ENCODE data around the gene ADAMTS6.

Gene ADAMTS6

DNA sequence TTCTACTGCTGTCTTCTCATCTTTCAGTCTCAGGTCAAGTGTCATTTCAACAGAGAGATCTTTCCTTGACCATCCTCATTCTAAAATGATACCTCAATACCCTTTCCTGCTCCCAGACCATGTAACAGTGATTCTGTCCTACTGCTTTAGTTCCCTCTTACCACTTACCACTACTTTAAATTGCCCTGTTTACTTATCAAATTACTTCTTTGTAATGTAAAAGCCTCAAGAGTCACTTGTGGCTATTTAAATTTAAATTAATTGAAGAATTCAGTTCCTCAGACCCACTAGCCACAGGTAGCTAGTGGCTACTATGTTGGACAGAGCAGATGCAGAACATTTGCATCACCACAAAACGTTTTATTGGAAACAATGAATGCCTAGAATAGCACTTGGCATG lies 217.3 kb downstream of the ADAMTS6 start:
- no peak for DNase-seq

DNA sequence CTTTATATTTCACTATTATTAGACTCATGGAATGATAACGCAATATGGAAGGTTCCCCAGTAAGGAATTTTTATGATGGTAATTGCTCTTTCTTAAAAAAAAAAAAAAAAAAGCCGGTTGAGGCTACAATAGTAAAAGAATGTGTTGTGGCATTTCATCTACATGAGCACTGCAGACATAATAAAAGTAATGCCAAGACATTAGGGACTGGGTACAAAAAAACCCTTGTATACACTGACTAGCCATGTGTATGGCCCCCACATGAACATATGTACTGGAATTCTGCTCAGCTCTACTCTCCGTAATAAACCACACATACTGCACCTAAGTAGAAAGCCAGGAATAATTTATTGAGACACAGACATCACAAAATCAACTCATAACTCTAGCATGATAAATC lies 218.4 kb downstream of the ADAMTS6 start:
- DNase-seq: no peak

GRCh38 chr5:65262649-65263059 lies 219.1 kb downstream of the ADAMTS6 start:
- no peak for DNase-seq

- DNase-seq: no peak
Measured at GRCh38 chr5:65262096-65262495, 219.6 kb downstream of the ADAMTS6 start.

GRCh38 chr5:65261499-65261898 lies 220.2 kb downstream of the ADAMTS6 start:
- no peak for DNase-seq

DNA sequence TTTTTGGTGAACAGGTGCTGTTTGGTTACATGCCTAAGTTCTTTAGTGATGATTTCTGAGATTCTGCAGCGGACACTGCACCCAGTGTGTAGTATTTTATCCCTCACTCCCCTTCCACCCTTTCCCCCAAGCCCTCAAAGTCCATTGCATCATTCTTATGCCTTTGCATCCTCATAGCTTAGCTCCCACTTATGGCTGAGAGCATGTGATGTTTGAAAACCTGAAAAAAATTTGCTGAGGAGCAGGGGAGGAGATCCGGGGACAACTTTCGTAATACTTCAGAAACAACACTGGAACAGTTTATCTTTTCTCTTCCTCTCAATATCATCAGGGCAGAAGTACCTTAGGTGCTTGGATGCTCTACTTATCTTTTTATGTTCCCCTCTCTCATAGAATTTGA lies 226.4 kb downstream of the ADAMTS6 start:
- DNase-seq: no peak

GRCh38 chr5:65252977-65253376 lies 228.7 kb downstream of the ADAMTS6 start:
- no peak for DNase-seq

DNA sequence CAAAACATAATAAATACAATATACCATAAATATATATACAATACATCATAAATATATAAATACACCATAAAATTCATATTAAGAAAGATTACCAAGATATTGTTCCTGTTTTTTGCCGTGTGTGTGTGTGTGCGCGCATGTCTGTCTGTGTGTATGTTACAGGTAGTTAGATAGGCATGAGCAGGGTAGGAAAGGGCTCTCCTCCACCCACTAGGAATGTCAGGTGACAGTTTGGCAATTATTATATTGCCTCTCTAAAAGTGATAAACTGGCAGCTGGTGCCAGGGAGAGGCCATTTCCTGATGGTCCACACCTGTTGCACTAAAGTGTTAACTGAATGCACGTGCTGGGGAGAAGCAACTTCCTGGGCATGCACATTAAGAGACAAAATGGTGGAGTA lies 232.8 kb downstream of the ADAMTS6 start:
- no peak for DNase-seq

DNA sequence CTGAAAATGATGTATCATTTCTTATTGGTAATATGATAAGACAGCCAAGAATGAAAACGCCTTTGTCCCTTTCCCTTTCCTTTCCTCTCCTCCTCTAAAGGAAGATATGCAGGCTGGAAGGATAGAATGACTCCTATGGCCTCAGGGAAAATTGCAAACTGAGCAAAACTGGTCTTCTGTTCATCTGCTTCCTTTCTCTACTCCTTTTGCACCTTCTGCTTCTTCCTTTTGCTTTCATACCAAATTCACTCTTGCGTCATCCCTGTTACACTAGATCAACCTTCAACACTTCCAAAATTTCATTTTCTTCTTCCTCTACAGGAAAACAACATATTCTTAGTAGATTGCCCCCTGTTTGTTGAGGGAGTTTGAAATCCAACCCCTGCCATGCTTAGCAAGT lies 234.1 kb downstream of the ADAMTS6 start:
- DNase-seq: no peak

- DNase-seq: no peak
Measured at GRCh38 chr5:65246741-65247140, 235.0 kb downstream of the ADAMTS6 start.

DNA sequence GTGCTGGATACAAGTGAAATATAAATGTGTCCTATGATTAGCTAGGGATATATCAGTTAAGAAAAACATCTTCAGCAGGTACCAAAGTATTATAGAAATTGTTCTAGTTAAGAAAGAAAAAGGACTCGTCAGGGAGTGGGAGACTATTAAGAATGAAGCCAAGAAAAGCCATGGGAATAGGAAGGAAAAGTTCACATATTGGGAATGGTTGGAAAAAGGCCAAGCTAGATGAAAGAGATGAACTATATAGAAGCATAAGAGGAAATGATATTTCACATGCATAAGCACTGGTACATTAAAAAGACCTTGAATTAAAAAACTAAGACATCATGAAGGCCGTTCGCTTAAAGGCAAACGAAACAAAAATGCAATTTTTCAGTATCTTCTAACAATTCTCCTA lies 237.7 kb downstream of the ADAMTS6 start:
- DNase-seq: no peak

DNA sequence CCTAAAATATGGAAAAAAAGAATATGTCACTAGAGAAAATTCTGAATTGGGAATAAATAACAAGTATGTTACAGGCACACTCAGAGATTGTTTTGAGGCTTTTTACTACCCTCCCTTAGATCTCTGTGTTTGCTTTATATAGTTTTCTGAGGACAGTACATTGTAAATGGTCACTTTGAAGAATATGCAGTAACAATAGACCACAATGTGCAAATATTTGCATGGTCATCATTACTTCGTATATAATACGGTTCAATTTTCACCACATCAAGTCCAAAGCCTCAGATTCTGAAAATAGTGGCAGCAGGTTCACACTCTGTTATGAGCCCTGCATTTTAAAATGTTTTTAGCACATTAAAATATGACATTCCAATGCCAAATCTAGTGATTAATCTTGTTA lies 238.6 kb downstream of the ADAMTS6 start:
- no peak for DNase-seq

DNA sequence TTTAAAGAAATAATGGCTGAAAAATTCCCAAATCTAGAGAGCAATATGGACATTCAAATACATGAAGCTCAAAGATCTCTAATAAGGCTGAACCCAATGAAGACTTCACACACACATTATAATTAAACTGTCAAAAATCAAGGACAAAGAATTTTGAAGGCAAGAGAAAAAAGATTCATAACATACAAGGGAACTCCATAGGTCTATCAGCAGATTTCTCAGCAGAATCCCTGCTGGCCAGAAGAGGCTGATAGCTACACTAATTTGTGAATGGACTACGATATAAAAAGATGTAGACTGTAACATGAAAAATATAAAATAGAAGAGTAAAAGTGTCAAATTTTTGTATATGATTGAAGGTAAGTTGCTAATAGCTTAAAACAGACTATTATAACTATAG lies 251.9 kb downstream of the ADAMTS6 start:
- DNase-seq: no peak

- DNase-seq: no peak
Measured at GRCh38 chr5:65213921-65214525, 267.7 kb downstream of the ADAMTS6 start.

DNA sequence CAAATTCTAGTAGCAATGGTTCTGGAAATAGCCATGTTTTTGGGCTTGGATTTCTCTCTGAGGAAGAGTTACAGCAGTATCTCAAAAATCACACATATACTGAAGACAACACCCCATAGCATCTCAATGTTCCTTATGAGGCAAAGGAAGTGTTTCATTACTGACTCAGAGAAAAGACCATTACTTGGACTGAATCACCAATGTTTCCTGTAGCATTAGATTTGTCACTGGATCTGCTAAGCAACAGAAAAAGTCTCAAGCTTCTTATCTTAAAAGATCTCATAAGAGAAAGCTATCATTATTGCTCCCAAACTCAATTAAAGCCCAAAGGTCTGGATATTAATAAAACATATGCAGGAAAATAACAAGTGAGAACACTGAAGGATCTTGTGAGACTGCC lies 272.4 kb downstream of the ADAMTS6 start:
- DNase-seq: no peak

DNA sequence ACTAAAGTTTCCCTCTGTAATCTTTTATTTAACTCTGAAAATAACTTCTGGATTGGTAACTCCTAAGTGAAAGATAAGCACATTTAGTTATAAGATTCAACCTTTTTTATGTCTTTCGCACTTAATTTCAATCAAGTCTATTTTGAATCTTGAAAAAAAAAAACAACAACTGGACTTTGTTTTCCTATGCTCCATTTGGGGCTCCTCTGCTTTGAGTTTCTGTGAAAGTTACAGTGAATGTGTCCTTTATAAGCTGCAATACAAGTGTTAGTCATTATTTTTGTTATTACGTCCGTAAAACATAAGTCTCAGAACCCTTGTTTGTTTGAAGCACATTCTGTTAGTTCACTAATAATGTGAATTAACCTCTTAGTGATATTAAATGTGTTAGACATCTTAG lies 276.8 kb downstream of the ADAMTS6 start:
- no peak for DNase-seq

GRCh38 chr5:65203746-65204145 lies 278.0 kb downstream of the ADAMTS6 start:
- no peak for DNase-seq

DNA sequence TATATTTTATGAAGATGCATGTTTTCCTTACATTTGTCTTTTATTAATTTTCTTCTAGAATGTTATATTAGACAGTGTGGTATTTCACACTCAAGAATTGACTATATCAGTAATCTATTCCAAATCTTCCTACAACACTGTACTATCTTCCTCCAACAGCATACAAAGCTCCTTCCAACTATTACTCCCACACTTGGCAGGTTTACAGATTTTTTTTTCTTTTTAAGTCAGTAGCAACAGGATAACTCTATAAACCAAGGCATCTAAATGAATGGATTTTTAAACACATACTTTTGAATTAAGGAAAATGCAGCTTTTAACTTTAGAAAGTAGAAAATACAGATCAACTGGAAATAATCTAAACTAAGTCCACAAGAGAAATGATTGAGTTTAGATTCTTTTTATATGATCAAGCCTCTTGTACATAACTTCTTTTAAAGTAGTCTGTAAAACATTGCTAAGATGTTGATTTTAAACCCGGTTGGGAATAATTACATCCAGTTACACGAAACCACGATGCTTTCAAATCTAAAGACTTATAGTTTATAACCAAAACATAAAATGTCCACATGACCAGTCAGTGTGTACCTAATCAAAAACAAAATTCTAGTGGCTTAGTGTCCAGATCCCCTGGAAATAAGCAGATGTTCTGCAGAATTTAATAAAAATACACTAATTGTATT lies 281.6 kb downstream of the ADAMTS6 start:
- DNase-seq: no peak

DNA sequence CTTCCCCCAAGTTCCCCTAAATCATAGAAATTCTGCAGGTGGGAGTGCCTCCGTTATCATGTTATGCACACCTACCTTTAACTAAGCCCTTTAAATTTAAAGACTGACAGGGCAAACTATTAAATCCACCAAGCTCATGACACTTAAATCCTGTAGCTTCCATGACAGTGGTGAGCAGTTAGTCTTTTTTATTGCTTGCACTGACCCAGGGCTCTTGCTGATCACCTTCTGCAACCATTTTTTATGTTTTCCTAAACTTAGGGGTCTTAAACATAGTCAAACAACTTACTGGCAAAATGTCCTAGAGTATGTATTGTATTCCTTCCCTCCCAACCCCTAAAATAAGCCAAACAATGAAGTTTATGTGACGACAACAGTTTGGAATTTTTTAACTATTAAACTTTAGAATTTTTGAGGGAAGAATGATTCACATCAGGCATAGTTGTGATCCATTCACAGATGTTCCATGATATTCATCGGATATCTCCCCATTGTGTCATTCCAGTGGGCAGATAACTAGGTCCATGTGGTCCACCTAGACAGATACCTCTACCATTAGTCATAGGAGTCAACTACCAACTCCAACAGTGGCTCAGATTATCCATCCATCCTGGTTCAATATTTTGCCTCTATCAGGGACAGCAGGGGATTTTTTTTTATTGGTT lies 283.1 kb downstream of the ADAMTS6 start:
- no peak for DNase-seq

GRCh38 chr5:65197531-65198455 lies 283.9 kb downstream of the ADAMTS6 start:
- DNase-seq: no peak

- DNase-seq: no peak
Measured at GRCh38 chr5:65194871-65195270, 286.8 kb downstream of the ADAMTS6 start.

DNA sequence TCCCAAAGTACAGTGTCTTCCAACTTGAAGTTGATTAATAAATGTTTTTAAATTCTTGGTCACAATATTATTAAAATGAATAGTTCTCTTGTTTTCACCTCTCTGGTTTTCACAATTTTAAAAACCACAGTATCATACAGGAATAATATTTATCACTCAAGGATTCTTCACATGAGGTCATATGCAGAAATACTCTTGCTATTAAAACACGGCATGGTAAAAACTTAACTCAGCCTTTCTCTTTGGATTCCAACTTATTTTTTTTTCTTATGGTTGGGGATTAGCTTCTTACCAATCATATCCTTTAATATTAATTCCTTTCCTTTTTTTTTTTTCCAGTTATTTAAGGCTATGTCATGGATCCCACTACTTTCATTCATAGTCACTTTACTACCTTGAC lies 289.4 kb downstream of the ADAMTS6 start:
- DNase-seq: no peak

DNA sequence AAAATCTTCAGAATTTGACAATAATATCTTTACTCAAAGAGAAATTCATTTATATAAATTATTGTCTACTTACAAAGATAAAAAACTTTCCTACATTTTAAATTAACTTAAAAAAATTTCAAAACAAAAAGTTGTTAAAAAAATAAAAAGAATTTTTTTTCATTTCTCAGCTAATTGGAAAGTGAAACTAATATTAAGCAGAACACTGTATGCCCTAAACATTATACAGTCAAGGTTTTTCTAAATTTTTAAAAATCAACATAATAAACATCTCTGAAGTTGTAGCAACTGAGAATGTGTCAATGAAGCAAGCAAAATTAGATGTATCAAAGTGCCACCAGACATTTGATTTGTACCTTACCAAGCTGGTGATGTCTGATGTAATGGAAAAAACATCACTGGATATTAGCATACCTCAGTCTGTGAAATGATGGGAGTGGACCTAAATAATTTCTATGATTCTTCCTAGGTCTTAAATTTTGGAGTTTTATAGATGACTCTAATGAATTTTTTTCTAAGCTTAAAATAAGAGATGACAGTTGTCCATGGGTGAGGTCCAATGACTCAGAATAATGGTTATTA lies 290.1 kb downstream of the ADAMTS6 start:
- DNase-seq: no peak

Data from activated CD8-positive, alpha-beta memory T cell treated with anti-CD3 and anti-CD28 coated beads, Interleukin-2, amount 50 U/mL, for 48 hours (primary cell).